Bronchus fibroblast of lung (primary cell): ENCODE measurements around the gene ATP1B2. TPM values are rescaled to one million over a fixed set of nuclear protein-coding genes. Genes with fewer than 3 reads are reported as not detected.

Experiments used
- total RNA-seq: library from RNA; depleted of rRNA; stranded (reverse); fragments of >200 nt; gene quantifications from 2 replicates; pipeline ENCODE4 v1.2.3, GENCODE V29; 2015

ATP1B2 gene, protein sequence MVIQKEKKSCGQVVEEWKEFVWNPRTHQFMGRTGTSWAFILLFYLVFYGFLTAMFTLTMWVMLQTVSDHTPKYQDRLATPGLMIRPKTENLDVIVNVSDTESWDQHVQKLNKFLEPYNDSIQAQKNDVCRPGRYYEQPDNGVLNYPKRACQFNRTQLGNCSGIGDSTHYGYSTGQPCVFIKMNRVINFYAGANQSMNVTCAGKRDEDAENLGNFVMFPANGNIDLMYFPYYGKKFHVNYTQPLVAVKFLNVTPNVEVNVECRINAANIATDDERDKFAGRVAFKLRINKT
- not detected in 2 replicates for total RNA-seq

DNA sequence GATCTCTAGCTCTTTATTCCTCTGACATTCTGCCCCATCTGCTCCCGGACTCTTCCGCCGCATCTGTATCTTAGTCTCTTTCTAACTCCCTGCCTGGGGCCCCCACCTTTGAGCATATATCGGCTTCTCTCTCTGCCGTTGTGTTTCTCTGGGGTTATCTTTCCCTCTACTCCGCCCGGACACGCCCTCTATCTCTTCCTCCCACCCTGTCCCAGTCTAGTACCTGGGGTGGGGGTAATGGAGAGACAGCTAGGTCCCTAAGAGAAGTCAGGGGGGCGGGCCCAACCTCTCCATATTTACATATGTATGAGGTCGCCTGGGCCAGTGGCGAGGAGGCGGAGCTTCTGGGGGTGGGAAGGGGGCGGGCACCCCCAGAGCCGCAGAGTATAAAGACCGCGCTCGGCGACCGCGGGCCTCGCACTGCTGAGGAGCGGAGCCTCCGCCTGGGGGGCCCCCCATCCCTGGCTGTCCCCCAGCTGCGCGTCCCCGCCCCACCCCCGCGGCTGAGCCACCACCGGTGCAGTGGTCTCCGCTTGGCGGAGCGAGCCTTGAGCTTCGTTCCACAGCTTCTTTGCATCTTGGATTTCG lies at the start of gene ATP1B2:
ATP1B2 (plus strand) TSS at position 418 of the 588 bp plus-strand sequence. CDS start 593 bp downstream, outside the sequence.

DNA sequence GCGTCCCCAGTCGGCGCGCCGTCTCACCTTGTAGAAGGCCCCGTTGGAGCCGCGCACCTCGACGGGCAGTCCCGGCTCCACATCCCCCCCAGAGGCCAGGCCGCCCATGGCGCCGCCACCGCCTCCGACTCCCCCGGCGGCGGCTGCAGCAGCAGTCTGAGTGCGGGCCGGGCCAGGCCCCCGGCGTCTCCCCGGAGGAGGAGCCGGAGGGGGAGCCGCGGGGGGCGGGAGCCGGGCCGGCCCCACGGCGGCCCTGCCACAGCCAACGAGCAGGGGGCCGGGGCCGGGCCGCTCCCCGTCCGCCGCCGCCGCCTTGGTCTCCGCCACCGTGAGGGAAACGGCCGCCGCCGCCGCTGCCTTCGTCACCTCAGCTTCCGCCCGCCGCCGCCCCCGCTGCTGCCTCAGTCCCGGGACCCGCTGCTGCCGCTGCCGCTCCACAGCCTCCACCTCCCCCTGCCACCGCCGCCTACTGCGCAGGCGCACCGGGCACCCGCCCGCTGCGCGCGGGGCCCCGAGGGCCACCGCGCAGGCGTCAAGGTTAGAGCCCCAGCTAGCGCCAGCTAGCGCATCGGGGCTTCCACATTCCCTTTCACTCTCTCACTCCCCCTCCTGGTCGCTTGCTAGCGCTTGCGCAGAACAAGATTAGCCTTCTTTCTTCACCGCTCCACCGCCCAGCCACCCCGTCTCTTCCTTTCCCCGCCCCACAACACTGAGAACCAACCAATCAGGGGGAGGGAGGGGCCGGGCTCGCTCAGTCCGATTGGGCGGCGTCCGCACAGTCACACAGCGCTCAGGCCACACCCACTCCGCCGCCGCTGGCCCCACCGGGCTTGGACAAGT lies 36.1 kb upstream of the ATP1B2 start, which contains the start of gene FXR2:
FXR2 (minus strand) TSS at position 473 of the 840 bp plus-strand sequence; CDS start at position 108, 365 bp downstream.

DNA sequence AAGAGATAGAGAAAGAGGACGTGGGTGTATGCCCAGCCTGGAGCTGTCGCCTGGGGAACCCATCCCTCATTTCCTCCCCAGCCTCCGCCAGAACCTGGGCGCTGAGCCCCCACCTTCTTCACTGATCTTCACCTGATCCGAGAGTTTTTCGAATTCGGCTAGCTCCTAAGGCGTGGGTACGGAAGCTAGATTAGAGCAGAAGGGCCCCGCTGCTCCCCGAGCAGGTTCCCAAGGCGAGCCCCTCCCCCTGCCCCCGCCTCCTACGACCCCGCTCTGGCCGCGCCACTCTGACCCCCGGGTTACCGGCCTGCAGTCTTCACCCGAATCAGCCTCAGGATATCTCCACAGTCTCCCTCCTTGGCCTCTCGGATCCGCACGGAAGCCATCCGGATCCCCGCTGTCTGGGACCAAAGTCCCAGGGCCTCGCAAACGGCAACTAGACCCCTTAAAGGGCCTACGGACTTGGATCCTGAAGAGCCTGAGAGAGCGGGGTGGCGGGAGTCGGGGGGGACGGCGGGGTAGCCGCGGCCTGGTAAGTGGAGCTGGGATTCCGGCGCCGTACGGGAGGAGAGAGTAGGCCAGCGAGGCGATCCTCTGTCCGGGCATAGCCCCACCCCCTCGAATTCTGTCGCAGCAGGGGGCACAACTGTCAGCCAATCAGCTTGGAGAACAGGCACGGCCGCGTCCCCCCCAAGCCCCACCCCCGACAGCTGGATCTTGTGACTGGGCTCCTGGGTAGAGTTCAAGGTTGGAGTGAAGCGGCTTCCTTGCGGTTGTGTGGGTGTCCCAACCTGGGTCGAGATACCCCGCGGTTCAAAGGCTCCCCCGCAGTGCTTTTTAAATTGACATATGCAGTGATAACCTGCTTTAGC lies 23.2 kb upstream of the ATP1B2 start, which contains the start of gene SAT2:
SAT2 (minus strand) TSS at position 572 of the 872 bp plus-strand sequence; CDS start at position 386, 186 bp downstream.

DNA sequence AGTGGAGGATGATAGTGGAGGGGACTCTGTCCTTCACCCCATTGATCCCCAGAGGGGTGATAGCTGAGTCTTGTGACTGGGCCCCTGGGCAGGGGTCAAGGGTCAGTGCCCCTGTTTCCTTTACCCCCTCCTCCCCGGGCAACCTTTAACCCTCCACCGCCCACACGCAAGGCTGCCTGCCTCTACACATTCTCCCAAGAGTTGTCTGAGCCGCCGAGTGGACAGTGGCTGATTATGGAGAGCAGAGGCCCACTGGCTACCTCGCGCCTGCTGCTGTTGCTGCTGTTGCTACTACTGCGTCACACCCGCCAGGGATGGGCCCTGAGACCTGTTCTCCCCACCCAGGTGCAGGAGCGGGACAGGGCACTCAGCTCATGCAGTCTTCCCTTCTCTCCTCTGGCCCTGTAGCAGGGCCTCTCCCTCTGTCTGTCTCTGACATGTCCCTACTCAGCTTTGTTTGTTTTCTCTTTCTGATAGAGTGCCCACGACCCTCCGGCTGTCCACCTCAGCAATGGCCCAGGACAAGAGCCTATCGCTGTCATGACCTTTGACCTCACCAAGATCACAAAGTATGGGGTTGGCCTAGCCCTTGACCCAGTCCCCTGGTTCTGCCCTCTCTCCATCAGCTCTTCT lies 20.7 kb upstream of the ATP1B2 start, which contains the start of gene SHBG:
SHBG (plus strand) TSS at position 197 of the 633 bp plus-strand sequence; CDS start at position 235, 38 bp downstream.

DNA sequence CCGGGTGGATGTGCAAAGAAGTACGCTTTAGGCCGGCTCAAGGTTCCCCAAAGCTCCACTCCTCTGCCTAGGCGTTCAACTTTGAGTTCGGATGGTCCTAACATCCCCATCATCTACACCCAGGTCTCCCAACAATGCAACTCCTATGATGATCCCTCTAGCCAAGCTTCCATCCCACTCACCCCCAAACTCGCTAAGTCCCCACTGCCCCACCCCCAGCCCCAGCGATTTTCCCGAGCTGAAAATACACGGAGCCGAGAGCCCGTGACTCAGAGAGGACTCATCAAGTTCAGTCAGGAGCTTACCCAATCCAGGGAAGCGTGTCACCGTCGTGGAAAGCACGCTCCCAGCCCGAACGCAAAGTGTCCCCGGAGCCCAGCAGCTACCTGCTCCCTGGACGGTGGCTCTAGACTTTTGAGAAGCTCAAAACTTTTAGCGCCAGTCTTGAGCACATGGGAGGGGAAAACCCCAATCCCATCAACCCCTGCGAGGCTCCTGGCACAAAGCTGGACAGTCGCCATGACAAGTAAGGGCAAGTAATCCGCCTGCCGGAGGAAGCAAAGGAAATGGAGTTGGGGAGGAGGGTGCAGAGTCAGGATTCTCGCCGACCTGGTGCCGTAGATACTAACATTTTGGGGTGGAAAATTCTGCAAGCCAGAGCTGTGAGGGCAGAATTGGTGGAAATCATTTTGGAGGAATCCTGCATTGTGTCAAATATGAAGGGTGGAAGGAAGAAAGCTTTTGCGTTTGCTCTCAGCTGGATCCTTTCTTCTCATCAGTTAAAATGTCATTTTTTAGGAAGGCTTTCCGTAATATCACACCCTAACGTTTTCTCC lies 36.6 kb downstream of the ATP1B2 start, which contains the start of gene TP53:
TP53 (minus strand) TSS at position 419 of the 836 bp plus-strand sequence. CDS start 10,896 bp downstream, outside the sequence.

DNA sequence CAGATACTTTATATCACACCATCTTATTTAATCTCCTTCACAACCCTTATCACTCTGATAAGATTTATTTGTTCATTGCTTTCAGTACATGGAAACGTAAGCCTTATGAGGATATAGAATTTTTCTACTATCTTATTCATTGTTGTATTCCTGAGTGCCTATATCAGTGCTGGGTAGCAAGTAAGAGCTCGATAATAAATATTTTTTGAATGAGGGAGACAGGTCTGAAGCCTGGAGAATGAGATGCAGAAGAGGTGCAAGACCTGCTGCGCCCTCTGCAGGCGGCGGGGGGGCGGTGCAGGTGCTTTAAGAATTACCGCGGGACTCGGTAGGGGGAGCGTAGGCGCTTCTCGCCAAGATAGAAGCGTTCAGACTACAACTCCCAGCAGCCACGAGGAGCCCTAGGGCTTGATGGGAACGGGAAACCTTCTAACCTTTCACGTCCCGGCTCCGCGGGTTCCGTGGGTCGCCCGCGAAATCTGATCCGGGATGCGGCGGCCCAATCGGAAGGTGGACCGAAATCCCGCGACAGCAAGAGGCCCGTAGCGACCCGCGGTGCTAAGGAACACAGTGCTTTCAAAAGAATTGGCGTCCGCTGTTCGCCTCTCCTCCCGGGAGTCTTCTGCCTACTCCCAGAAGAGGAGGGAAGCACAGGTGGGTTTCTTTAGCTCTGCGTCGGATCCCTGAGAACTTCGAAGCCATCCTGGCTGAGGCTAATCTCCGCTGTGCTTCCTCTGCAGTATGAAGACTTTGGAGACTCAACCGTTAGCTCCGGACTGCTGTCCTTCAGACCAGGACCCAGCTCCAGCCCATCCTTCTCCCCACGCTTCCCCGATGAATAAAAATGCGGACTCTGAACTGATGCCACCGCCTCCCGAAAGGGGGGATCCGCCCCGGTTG lies 37.4 kb downstream of the ATP1B2 start, which contains the start of gene WRAP53:
WRAP53 (plus strand) TSS at position 570 of the 900 bp plus-strand sequence; CDS start at position 742, 172 bp downstream.

DNA sequence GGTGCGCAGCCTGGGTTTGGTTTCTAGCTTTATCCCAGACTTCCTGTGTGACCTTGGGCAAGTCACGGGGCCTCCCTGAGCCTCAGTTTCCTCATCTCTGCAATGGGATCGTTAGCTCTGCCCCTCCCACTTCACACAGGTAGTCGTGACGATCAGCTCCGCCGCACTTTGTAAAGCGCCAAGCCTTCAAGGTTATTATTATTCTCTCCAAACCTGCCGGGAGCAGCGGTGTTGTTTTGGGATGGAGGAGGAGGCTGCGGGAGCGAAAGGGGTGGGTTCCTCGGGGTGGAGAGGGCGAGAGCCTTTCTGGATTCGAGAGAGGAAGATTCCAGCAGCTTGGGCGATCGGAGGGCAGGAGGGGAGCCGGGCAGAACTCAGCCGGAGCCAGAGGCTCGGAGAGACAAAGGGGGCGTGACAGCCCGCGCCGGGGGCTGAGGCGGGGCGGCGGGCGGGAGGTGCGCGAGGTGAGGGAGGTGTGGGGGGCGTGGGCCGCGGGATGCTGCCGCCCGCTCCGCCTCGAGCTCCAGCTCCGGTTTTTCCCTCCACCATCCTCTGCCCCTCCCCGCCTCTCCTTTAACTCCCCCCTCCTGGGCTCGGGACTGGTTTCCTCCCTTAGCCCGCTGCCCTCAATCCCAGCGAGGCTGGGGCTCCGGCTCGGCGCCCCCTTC lies 54.0 kb downstream of the ATP1B2 start, which contains the start of gene EFNB3:
EFNB3 (plus strand) TSS at position 602 of the 668 bp plus-strand sequence. CDS start 397 bp downstream, outside the sequence.

Other genes with a start within 250 kb of the ATP1B2 start
- 213 and 214 TPM in 2 replicates for gene TMEM256, start 246.8 kb upstream of the ATP1B2 start, total RNA-seq
- gene NLGN2, start 243.1 kb upstream of the ATP1B2 start, total RNA-seq: 9.1 and 10.3 TPM in 2 replicates
- gene SPEM1, start 230.6 kb upstream of the ATP1B2 start, total RNA-seq: not detected in 2 replicates
- gene SPEM2, start 225.3 kb upstream of the ATP1B2 start, total RNA-seq: not detected in 2 replicates
- gene SPEM3, start 222.1 kb upstream of the ATP1B2 start, total RNA-seq: not detected in 2 replicates
- gene TMEM102, start 215.5 kb upstream of the ATP1B2 start, total RNA-seq: 2.2 and 3.5 TPM in 2 replicates
- gene FGF11, start 211.4 kb upstream of the ATP1B2 start, total RNA-seq: 0.30 TPM in 1 of 2 replicates, not detected in the other
- gene CHRNB1, start 205.9 kb upstream of the ATP1B2 start, total RNA-seq: 2.0 and 3.6 TPM in 2 replicates
- 15.3 and 16.6 TPM in 2 replicates for gene ZBTB4, start 171.3 kb upstream of the ATP1B2 start, total RNA-seq
- gene SLC35G6, start 169.5 kb upstream of the ATP1B2 start, total RNA-seq: not detected in 2 replicates
- gene POLR2A, start 166.6 kb upstream of the ATP1B2 start, total RNA-seq: 21.5 and 22.1 TPM in 2 replicates
- 21.4 and 23.6 TPM in 2 replicates for gene TNFSF12, start 101.9 kb upstream of the ATP1B2 start, total RNA-seq
- 1.2 TPM in 2 replicates for gene TNFSF13, start 92.2 kb upstream of the ATP1B2 start, total RNA-seq
- 70.2 and 87.8 TPM in 2 replicates for gene SENP3, start 89.0 kb upstream of the ATP1B2 start, total RNA-seq
- gene CD68, start 71.3 kb upstream of the ATP1B2 start, total RNA-seq: 27.7 and 27.8 TPM in 2 replicates
- 243 and 251 TPM in 2 replicates for gene MPDU1, start 67.1 kb upstream of the ATP1B2 start, total RNA-seq
- 2.4 and 2.7 TPM in 2 replicates for gene SOX15, start 60.8 kb upstream of the ATP1B2 start, total RNA-seq
- gene FXR2, start 36.0 kb upstream of the ATP1B2 start, total RNA-seq: 30.6 and 36.0 TPM in 2 replicates
- 34.1 and 35.5 TPM in 2 replicates for gene SAT2, start 23.1 kb upstream of the ATP1B2 start, total RNA-seq
- 0.15 and 0.84 TPM in 2 replicates for gene SHBG, start 20.8 kb upstream of the ATP1B2 start, total RNA-seq
- gene TP53, start 36.6 kb downstream of the ATP1B2 start, total RNA-seq: 57.2 and 61.9 TPM in 2 replicates
- gene WRAP53, start 37.6 kb downstream of the ATP1B2 start, total RNA-seq: 21.7 and 22.7 TPM in 2 replicates
- gene EFNB3, start 54.3 kb downstream of the ATP1B2 start, total RNA-seq: 0.67 and 0.89 TPM in 2 replicates
- gene DNAH2, start 66.8 kb downstream of the ATP1B2 start, total RNA-seq: under 0.01 and 0.17 TPM in 2 replicates
- gene KDM6B, start 183.3 kb downstream of the ATP1B2 start, total RNA-seq: 1.2 and 1.7 TPM in 2 replicates
- 0.74 and 4.2 TPM in 2 replicates for gene TMEM88, start 204.1 kb downstream of the ATP1B2 start, total RNA-seq
- gene NAA38, start 206.6 kb downstream of the ATP1B2 start, total RNA-seq: 138 and 167 TPM in 2 replicates
- 4.9 and 5.2 TPM in 2 replicates for gene CYB5D1, start 207.1 kb downstream of the ATP1B2 start, total RNA-seq
- 45.9 and 46.5 TPM in 2 replicates for gene CHD3, start 237.9 kb downstream of the ATP1B2 start, total RNA-seq